Head of caudate nucleus (tissue), 42 donors: ENCODE data around the gene ATG4D.
A peak's percentile ranks its signal among the peaks of the same experiment; 100 is the strongest.

ENCODE experiments used
- DNase-seq, 42 donors: peaks; one replicate each; pipeline versions ENCODE4 v3.0.0 to v3.0.0-alpha.2; 2020 to 2021; ENCODE audit warnings: mixed read lengths in 7 of 42
- intact Hi-C: fragments of 100-400 bp; cut with DNase I; formaldehyde crosslinking; loops from one replicate; pipeline ENCODE4 v1.15.0; 2022

Gene ATG4D

DNA sequence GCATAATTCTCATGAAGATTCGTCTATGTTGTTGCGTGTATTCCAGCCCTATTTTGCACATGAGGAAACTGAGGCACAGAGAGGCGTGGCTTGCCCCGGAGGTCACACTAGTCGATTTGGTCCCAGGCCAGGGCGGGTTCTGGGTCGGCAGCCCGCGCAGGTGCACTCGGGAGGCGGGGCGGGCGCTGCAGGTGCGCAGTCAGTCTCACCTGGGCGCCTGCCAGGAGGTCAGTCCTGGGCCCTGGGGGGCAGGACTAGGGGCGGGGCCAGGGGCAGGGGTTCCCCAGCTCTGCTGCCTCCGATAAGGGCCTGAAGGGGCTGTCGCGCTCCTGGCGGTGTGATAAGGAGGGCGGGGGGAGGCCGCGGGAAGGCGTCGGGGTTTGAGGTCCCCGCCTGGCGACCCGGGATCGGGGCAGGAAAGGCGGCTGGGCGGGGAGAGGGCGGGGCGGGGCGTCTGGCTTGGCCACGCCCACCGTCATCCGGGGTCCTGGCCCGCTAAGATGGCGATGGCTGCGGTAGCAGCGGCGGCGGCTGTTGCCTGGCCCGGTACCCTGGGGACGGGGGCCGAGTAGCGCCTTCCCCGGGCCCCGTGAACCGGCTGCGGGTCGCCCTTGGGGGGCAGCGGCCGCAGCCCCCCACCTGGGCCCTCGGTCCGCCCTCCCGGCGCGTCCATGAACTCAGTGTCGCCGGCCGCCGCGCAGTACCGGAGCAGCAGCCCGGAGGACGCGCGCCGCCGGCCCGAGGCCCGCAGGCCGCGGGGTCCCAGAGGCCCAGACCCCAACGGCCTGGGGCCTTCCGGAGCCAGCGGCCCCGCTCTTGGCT, at the start of gene ATG4D:
ATG4D (plus strand) TSS at position 485 of the 822 bp plus-strand sequence; CDS start at position 672, 187 bp downstream.
- peak; percentile 55 to 93 (median 85) for DNase-seq
- intact Hi-C loops: no loop called here

DNA sequence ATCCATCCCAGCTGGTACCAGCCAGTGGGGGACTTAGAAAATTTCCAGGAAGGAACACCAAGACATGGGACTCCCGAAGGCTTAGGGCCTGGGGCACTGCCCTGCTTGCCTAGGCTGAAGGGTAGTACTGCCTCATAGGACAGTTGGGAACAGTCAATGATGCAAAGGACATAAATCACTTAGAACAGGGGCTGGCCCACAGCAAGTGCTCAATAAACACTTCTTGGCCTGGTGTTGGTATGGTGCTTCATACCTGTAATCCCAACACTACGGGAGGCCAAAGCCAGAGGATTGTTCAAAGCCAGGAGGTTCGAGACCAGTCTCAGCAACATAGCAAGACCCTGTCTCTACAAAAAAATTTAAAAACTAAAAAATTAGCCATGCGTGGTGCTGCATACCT, 46.3 kb upstream of the ATG4D start:
- no peak for DNase-seq
- intact Hi-C loops: no loop called here

DNA sequence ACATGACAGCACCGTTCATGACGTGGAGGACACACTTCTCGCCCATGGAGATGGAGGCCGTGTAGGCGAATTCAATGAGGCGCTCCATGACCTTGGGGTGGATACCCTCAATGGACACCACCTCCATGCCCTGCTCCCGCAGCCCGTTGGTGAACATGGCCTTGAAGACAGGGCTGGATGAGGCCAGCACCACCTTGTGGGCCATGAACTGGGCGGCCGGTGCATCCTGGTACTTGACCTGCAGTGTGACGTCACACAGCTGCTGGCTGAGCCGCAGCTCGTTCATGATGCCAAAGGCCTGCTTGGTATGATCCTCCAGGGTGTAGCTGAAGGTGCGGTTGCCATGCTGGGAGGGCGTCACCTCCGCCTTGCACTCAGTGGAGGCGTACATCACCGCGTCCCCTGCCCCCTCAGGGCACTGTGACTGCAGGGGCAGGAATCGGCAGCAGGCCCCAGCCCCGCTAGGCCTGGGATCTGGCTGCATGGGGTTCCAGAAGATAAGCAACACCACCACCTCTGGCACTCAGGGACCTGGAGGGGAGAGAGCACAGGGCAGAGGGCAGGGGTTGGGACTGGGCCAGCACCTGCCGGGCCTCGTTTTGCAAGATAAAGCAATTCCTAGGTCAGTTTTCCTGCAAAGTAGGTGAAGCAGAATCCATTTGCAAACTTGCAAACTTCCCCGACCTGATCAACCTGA, 44.0 kb upstream of the ATG4D start:
- no peak for DNase-seq
- intact Hi-C loops: loop anchor here (5.0 kb wide), 1 partner anchor 68 kb away; the partner anchor contains the start of genes CDKN2D and KRI1

DNA sequence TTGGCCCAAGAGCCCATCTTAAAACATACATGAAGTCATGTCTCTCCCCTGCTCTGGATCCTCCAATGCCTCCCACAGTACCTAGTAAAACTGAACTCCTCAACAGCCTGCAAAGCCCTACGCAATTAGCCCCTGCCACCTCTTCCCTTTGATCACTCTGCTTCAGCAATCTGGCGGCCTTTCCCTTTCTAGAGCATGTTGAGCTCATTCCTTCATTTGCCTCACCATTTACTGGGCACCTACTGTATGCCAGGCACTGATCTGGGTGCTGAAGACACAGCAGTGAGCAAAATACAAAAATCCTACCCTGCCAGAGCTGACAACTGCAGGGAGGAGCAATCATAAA, 43.5 kb upstream of the ATG4D start:
- intact Hi-C loops: loop anchor here (5.0 kb wide), 1 partner anchor 67 kb away; the partner anchor contains the start of genes CDKN2D and KRI1
- DNase-seq: no peak

DNA sequence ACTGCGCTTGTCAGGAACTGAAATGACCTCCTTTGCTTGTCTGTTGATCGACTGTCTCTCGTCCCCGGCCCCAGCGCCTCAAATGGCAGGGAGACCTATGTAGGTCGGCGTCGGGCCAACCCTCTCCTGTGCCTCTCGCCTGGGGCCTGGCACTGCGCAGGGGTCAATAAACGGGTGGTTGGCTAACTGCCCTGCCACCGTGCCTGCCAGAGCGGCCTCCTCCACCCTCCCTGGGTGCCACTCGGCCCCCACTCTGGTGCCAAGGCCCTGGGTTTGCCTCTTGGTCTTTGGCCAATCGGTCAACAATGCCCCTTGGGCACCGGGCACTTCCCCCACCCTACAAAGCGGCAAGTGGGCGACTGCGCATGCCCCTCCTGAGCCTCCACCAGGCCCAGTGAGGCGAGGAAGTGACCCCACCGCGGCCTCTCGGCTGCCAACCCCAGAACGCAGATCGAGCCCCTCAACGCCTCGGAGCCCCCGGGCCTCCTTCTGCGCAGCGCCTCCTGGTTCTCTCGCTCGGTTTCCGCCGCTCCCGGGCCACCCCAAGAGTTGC, 41.7 kb upstream of the ATG4D start:
- peak; percentile 60 to 91 (median 82) for DNase-seq
- intact Hi-C loops: loop anchor here (5.0 kb wide), 1 partner anchor 65 kb away; the partner anchor contains the start of genes CDKN2D and KRI1

DNA sequence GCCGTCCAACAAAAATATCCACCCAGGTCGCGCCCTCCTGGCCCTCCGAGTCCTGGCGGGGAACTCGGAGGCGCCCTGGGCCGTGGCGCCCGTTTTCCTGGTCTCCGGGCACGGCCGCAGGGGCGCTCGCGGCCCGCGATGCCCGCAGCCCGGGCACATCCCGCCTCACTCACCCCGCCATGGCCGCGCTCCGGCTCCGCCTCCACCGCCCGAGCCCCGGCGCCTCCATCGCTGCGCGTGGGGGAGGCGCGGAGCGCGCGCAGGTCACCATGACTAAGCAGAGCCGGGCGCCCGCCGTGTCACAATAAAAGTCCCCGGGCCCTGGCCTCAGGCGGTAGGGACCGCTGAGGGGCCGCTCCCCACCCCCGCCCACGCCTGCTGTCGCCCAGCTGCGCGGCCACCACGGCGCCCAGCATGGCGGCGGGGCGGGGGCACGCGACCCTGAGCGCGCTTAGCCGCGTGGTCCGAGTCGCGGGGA, 41.1 kb upstream of the ATG4D start:
- intact Hi-C loops: loop anchor here (5.0 kb wide), 1 partner anchor 65 kb away; the partner anchor contains the start of genes CDKN2D and KRI1
- peak; percentile 81 to 97 (median 93) for DNase-seq

DNA sequence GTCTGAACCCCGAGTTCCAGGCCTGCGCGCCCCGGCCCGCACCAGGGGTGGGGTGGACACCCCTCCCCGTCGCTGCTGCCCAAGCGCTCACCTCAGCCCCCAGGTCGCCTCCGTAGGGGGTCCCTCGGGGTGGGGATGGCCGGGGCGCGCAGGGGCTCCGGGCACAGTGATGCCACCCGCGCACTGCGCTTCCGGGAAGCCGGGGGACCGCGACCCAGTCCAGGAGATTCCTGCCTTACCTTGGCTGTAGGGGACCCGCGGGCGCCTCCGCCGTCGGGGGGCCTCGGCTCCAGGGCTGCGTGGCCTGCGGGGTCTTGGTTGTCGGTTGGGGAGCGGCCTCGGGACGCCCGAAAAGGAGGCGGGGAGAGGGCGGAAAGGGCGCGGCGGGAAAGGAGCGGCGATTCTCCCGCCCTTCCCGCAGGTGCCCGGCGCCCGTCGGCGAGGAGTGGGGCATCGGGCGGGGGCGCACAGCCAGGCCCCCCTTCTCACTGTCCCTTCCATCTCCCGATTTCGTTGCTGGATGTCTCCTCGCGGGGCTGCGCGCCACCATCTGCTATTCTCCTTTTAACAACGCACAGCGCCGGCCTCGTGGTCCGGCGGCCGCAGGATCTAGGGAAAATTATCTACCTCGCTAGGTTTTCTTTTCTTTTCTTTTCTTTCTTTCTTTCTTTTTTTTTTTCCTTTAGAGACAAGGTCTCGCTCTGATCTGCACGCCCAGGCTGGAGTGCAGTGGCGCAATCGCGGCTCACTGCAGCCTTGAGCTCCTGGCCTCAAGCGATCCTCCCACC, 40.5 kb upstream of the ATG4D start, which contains the start of gene KEAP1:
KEAP1 (minus strand) TSS at position 355 of the 788 bp plus-strand sequence. CDS start 3,323 bp downstream, outside the sequence.
- peak in 33 of 42 donors; percentile 8 to 77 (median 47) for DNase-seq
- intact Hi-C loops: loop anchor here (5.0 kb wide), 1 partner anchor 64 kb away; the partner anchor contains the start of genes CDKN2D and KRI1

DNA sequence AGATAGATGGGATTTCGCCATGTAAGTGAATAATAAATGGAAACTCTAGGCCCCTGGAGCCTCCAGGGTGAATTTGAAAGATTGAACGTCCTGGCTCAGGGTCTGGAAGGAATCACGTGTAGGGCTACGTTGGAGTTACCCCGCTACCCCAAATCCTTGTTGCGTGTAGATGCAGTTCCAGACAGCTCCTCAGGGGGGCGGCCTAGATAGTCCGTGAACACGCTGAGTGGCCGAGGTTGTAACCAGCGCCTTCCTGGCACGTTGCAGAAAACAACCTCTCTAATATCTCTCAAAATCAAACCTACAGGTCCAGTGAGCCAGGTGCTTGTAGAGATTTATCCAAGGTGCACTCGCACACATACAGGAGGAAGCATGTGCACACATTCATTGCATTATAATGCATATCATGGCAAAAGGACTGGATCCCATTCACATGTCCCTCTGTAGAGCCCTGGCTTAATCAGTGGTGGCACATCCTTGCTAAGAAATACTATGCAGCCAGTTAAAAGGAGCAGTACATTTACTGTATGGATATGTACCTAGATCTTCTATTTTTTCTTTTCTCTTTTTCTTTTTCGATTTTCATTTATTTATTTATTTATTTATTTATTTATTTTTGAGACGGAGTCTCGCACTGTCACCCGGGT, 38.0 kb upstream of the ATG4D start:
- peak; percentile 50 to 92 (median 77) for DNase-seq
- intact Hi-C loops: no loop called here

DNA sequence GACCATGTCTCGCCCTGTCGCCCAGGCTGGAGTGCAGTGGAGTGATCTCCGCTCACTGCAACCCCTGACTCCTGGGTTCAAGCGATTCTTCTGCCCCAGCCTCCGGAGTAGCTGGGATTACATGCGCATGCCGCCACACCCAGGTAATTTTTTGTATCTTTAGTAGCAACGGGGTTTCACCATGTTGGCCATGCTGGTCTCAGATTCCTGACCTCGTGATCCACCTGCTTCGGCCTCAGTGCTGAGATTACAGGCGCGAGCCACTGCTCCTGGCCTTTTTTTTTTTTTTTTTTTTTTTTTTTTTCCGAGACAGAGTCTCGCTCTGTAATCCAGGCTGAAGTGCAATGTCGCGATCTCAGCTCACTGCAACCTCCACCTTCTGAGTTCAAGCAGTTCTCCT, 35.7 kb upstream of the ATG4D start:
- no peak for DNase-seq
- intact Hi-C loops: no loop called here

DNA sequence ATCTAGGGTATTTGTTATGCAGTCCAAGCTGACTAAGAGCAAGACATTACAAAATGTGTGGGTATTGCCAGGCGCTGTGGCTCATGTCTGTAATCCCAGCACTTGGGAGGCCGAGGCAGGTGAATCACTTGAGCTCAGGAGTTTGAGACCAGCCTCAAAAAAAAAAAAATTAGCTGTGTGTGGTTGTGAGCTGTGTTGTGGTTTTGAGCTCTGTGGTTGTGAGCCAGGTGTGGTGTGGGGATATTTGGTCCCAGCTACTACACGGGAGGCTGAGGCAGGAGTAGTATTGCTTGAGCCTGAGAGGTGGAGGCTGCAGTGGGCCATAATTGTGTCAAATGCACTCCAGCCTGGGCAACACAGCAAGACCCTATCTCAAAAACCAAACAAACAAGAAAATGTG, 35.0 kb upstream of the ATG4D start:
- no peak for DNase-seq
- intact Hi-C loops: no loop called here

DNA sequence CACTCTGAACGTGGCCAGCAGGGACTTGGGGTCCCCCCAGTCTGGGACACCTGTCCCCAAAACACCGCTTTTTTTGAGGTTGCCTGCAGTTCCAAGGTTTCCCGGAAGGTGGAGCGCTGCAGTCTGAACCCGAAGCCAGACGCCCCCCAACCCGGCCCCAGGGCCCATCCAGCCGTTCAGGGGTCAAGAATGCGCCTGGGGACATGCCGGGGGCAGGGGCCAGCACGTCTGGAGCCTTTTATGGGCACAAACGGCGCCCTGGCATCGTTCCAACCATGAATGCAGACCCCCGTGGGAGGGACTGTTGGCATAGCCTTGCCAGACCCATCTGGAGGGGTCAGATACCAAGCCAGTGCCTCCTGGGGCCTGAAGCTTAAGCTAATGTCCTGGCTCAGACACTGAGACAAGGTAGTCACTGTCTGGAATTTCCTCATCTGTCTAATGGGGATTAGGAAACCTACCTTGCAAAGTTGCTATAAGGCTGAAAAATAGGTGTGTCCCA, 33.4 kb upstream of the ATG4D start:
- DNase-seq: peak in 13 of 42 donors; percentile 10 to 69 (median 52)
- intact Hi-C loops: no loop called here

DNA sequence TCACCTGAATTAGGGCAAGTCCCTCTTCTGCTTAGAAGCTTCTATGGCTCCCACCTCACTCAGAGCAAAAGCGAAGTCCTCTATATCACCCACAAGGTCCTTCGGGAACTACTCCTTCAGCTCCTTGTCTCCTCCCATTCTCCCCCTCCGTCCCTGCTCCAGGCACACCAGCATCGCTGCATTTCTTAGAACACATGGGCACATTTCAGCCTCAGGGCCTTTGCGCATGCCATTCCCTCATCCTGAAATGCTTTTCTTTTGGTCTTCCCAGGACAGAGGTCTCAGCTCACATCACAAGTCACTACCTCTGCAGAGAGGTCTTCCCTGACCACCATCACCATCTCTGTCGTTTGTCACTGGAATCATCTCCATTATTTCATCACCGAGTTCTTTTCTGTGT, 30.5 kb upstream of the ATG4D start:
- intact Hi-C loops: no loop called here
- no peak for DNase-seq

DNA sequence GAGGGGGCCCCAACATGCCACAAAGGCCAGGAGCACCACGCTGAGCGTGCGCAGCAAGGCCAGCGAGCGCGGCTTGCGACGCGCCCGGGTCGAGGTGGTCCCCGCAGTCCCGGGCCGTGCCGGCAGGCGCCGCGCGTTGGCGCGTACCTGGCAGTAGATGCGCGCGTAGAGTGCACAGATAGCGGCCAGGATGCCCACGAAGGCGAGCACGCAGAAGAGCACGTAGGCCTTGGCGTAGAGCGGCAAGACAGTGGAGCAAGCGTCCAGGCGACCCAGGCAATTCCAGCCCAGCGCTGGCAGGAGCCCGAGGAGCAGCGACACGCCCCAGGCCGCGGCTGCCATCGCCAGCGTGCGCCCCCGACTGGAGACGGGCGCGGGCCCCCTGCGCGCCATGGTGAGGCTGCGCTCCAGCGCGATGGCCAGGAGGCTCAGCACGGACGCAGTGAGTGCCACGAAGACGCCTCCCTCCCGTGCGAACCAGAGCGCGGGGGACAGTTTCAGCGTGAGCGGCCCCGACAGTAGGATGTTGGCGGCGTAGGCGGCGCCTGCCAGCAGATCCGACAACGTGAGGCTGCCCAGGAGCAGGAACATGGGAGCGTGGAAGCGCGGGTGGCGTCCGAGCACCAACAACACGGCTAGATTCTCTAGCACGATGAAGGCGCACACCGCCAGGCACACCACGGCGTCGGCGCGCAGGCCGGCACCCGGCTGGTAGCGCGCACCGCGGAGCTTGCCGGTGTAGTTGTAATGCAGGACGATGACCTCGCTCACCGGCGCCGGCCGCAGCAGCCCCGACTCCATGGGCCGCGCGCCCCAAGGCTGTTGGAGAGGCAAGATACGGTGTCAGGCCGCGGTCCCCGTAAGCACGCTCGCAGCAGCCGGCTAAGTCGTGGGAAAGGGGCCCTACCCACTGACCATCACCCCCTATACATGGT, 29.2 kb upstream of the ATG4D start:
- intact Hi-C loops: no loop called here
- DNase-seq: peak in 9 of 42 donors; percentile 9 to 63 (median 45)

DNA sequence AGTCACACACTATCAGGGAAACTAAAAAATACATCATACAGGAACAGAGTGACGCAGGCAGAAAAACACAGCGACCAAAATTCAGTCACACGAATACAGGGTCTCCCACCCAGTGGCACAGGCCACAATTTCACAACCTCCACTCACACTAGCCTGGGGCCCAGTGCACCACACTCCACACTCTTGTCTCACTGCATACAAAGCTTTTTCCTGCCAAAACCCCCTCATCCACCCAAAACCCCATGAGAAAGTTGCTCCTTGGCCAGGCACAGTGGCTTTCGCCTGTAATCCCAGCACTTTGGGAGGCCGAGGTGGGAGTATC, 27.7 kb upstream of the ATG4D start:
- intact Hi-C loops: no loop called here
- DNase-seq: peak in 1 of 42 donors; percentile 51

DNA sequence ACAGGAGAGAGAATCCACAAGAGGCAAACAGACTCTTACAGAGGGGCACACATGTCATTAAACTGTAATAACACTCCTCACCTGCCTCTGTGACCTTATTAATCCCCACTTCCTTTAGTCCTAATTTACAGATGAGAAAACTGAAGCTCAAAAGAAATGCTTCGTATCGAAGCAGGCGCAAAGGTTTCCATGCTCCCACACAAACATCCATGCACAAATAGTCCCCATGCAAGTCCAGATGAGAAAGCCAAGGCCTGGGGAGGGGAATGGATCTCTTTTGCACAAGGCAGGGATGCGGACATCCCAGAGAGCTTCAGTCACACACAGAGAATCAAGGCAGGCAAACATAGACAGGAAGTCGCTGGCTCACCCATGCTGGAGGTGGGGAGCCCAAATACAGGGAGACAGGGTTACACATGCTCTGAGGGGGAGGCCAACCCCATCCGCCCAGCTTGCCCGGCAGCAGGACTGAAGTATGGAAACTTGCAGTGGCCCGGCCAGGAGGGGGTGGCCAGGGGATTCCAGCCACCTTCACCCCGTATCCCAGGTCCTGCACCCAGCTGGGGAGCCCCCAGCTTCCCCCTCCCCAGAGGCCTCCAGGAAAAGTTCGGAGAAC, 26.9 kb upstream of the ATG4D start:
- peak in 8 of 42 donors; percentile 12 to 65 (median 36) for DNase-seq
- intact Hi-C loops: no loop called here

DNA sequence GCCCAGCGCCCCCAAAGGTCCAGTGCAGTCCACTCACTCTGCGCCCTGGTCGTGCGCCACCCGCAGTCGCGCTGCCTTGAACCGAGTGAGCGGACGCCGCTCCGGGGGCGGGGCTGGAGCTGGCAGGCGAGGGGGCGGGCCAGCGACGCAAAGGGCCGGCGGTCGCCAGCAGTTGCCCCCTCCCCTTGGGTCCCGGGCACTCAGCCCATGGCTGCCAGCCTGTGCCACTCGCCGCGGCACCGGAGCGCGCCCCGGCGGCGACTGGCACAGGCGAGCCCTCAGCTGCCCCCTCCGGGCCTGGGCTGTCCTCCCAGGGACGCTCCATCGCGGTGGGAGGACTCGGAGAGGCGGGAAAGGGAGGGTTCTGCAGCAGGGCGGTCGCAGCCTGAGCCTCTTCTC, 26.3 kb upstream of the ATG4D start, which contains the start of gene S1PR5:
S1PR5 (minus strand) TSS at position 87 of the 399 bp plus-strand sequence. CDS start 2,436 bp downstream, outside the sequence.
- intact Hi-C loops: no loop called here

More for the DNA sequence above, 26.3 kb upstream of the ATG4D start, which contains the start of gene S1PR5:
- peak; percentile 75 to 96 (median 90) for DNase-seq
